ENCODE results near the gene GRHL3. TPM values are rescaled to one million over a fixed set of nuclear protein-coding genes. Genes with fewer than 3 reads are reported as not detected.

The GRHL3 gene
- total RNA-seq, 1 experiment from 2014 or later = 2.5 TPM

DNA sequence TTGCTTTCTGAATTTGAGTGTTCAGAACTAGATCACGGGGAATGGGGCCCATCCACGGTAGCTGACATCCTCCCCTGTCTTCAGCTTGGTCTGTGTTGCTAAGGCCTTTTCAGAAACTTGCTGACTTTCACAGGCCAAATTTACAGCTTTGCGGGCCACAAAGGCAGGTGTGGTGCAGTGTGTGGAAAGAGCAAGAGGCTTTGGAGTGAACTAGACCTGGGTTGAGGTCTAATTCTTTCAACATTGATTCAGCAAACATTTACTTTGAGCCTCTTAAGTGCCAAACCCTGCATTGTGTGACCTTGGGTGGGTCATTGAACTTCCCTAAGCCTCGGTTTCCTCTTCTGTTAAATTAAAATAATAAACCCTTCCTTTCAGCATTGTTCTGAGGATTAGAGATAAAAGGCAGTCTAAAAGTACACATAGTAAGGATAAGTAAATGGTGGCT, 70.1 kb downstream of the GRHL3 start:
- Mint-ChIP-seq H3K4me1 (peaks cover 31% of the 10 kb centered on the region), H3K27me3 (ENCODE audit: low read depth) (no peaks in the 10 kb centered on the region; the same call in 1 of the 2 replicates), H3K36me3 (no peaks in the 10 kb centered on the region), H3K9me3 (no peaks in the 10 kb centered on the region), H3K4me3 (no peak overlapping the region), H3K27ac (no peak overlapping the region)
- CTCF ChIA-PET = interaction anchor here (0.9 to 5.9 kb wide), 3 partner anchors 188 to 193 kb away, joined by 3 to 45 read pairs (median 3); no protein-coding TSS in a partner anchor
- TF ChIP-seq FOXJ3 (CRISPR knock-in tag; IDR thresholded peaks at IDR 0.05; ENCODE audit: borderline replicate concordance) = no peak
- DNase-seq (ENCODE audit: low spot score) = no peak
- ATAC-seq = no peak
- POLR2A ChIA-PET = no interaction called here

DNA sequence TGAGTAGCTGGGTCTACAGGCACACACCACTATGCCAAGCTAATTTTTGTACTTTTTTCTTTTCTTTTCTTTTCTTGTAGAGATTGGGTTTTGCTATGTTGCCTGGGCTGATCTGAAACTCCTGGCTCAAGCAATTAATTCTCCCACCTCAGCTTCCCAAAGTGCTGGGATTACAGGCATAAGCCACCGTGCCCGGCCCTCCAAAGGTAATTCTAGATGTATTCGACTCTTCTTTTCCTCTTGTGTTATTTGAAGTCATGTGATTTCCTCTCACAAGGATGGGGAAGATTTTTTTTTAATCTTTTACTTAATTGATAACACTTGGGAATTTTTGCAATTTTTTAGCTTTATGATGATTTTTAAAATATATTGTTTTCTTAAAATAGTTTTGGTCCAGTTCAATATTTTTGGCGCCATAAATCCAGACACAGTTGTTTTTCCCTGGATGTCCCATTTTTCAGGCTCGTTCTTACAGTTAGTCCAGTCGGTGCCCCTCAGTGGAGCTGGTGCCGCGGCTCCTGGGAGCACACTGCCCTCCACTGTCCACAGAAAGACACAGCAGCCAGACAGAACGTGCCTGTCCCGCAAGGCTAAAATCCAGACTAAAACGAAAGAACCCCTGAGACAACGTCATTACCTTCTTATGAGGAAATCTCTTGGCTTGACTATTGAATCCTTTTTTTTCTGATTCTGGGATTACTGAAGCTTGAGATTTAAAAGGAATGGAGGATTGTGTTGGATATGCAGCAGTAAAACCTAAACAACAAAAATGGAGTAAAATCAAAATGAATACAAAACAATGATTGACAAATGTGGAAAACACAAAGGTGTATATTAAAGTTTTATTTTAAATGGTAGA, 72.0 kb downstream of the GRHL3 start:
- H3K27ac Mint-ChIP-seq = peak overlapping the region; percentile 85; the same call in 1 of the 2 replicates
- peak; percentile 67 for ATAC-seq
- TF ChIP-seq GRHL2 (CRISPR knock-in tag; IDR thresholded peaks at IDR 0.05; ENCODE audit: insufficient replicate concordance, severe bottlenecking) = no peak
- peak; percentile 80 for TF ChIP-seq CTCF (IDR thresholded peaks at IDR 0.05)
- TF ChIP-seq HMGA2 (CRISPR knock-in tag; IDR thresholded peaks at IDR 0.05) = no peak
- H3K4me1 Mint-ChIP-seq = peaks cover 34% of the 10 kb centered on the region
- no peaks in the 10 kb centered on the region for H3K9me3 Mint-ChIP-seq
- peak; percentile 76 for DNase-seq (ENCODE audit: low spot score)
- ChIA-PET CTCF (interaction anchor here (0.5 to 6.7 kb wide), 43 partner anchors 10 to 434 kb away, joined by 3 to 465 read pairs (median 5); partner anchors contain the start of genes GRHL3, IFNLR1, MYOM3 and NIPAL3), POLR2A (no interaction called here)
- no peaks in the 10 kb centered on the region; the same call in 1 of the 2 replicates for H3K27me3 Mint-ChIP-seq (ENCODE audit: low read depth)
- H3K36me3 Mint-ChIP-seq = no peaks in the 10 kb centered on the region
- no peak overlapping the region for H3K4me3 Mint-ChIP-seq

- Mint-ChIP-seq H3K9me3 (no peaks in the 10 kb centered on the region), H3K4me1 (peaks cover 34% of the 10 kb centered on the region), H3K36me3 (no peaks in the 10 kb centered on the region), H3K27ac (no peak overlapping the region), H3K4me3 (no peak overlapping the region), H3K27me3 (ENCODE audit: low read depth) (no peaks in the 10 kb centered on the region)
- peak; percentile 91 for ATAC-seq
- DNase-seq (ENCODE audit: low spot score) = peak; percentile 84
- CTCF ChIA-PET = interaction anchor here (0.6 to 6.7 kb wide), 72 partner anchors 8 to 435 kb away, joined by 3 to 465 read pairs (median 5); partner anchors contain the start of genes GRHL3, IFNLR1, MYOM3 and NIPAL3
- TF ChIP-seq CTCF (IDR thresholded peaks at IDR 0.05) (peak; percentile 72), HMGXB4 (CRISPR knock-in tag; IDR thresholded peaks at IDR 0.05) (peak; percentile 28; the same call in 1 of the 2 replicates)
- TF ChIP-seq, protein P1, sequence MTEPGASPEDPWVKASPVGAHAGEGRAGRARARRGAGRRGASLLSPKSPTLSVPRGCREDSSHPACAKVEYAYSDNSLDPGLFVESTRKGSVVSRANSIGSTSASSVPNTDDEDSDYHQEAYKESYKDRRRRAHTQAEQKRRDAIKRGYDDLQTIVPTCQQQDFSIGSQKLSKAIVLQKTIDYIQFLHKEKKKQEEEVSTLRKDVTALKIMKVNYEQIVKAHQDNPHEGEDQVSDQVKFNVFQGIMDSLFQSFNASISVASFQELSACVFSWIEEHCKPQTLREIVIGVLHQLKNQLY (CRISPR knock-in tag; IDR thresholded peaks at IDR 0.05) = no peak
- POLR2A ChIA-PET = no interaction called here
Observed at GRCh38 chr1:24391882-24392603, 72.9 kb downstream of the GRHL3 start.

DNA sequence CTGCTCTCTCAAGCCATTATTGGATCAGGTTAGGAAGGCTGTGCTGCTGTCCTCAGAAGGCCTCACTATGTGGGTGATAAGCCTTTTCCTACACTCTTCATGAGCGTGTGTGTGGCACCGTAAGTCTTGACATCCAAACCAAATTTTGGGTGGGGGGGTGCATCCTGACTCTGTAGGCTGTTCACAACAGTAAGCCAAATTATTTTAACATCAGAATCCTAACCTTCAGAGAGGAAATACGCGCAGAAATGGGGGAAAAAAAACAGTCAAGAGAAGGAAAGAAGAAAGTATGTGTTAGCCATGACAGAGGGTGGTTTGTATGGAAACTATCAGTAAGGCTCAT, 73.4 kb downstream of the GRHL3 start:
- ChIA-PET POLR2A (no interaction called here), CTCF (interaction anchor here (0.6 to 6.7 kb wide), 60 partner anchors 9 to 436 kb away, joined by 3 to 465 read pairs (median 5); partner anchors contain the start of genes GRHL3, IFNLR1, MYOM3 and NIPAL3)
- Mint-ChIP-seq H3K4me3 (no peak overlapping the region), H3K9me3 (no peaks in the 10 kb centered on the region), H3K36me3 (no peaks in the 10 kb centered on the region), H3K27me3 (ENCODE audit: low read depth) (no peaks in the 10 kb centered on the region), H3K4me1 (peaks cover 34% of the 10 kb centered on the region), H3K27ac (peak overlapping the region; percentile 24; the same call in 1 of the 2 replicates)
- DNase-seq (ENCODE audit: low spot score) (no peak), ATAC-seq (no peak)
- TF ChIP-seq, protein P2, sequence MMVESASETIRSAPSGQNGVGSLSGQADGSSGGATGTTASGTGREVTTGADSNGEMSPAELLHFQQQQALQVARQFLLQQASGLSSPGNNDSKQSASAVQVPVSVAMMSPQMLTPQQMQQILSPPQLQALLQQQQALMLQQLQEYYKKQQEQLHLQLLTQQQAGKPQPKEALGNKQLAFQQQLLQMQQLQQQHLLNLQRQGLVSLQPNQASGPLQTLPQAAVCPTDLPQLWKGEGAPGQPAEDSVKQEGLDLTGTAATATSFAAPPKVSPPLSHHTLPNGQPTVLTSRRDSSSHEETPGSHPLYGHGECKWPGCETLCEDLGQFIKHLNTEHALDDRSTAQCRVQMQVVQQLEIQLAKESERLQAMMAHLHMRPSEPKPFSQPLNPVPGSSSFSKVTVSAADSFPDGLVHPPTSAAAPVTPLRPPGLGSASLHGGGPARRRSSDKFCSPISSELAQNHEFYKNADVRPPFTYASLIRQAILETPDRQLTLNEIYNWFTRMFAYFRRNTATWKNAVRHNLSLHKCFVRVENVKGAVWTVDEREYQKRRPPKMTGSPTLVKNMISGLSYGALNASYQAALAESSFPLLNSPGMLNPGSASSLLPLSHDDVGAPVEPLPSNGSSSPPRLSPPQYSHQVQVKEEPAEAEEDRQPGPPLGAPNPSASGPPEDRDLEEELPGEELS (CRISPR knock-in tag; IDR thresholded peaks at IDR 0.05) = no peak
- TF ChIP-seq FOXK1 (CRISPR knock-in tag; IDR thresholded peaks at IDR 0.05) (no peak), NFE2L1 (CRISPR knock-in tag; IDR thresholded peaks at IDR 0.05) (no peak), ESRRA (CRISPR knock-in tag; IDR thresholded peaks at IDR 0.05; ENCODE audit: borderline replicate concordance) (no peak), CBFB (CRISPR knock-in tag; IDR thresholded peaks at IDR 0.05; ENCODE audit: low read depth) (no peak), ERG (CRISPR knock-in tag; IDR thresholded peaks at IDR 0.05) (no peak), ZNF138 (CRISPR knock-in tag; conservative IDR thresholded peaks at IDR 0.05) (no peak), GRHL2 (CRISPR knock-in tag; IDR thresholded peaks at IDR 0.05; ENCODE audit: insufficient replicate concordance, severe bottlenecking) (no peak)
